Heart left ventricle (tissue), 16 donors: ENCODE data around the gene RAB3C. TPM values are rescaled to one million over a fixed set of nuclear protein-coding genes. Genes with fewer than 3 reads are reported as not detected.

ENCODE experiments used
- ATAC-seq, 4 donors: fragments of 200-7000 bp; cut with Tn5 transposase; one replicate each; pipeline ENCODE4 v1.9.1; 2020 to 2022; ENCODE audit warnings: moderate library complexity in 4 of 4, mild to moderate bottlenecking in 3 of 4, moderate number of reproducible peaks in 1 of 4
- DNase-seq, 5 donors: peaks; one replicate each; pipeline ENCODE4 v3.0.0-alpha.2; 2020
- H3K27ac ChIP-seq, 12 donors: fragments of 200-600 bp; sonication (generic) in 4 of 12; one replicate each; pipeline versions ENCODE4 v1.5.0 to v1.8.0; 2016 to 2022; ENCODE audit warnings: mild to moderate bottlenecking in 2 of 12
- H3K27me3 ChIP-seq, 9 donors: fragments of 200-600 bp; sonication (generic) in 2 of 9; one replicate each; pipeline versions ENCODE4 v1.5.1 to v1.8.0; 2016 to 2022; ENCODE audit warnings: mild to moderate bottlenecking in 3 of 9
- H3K36me3 ChIP-seq, 9 donors: fragments of 200-600 bp; sonication (generic) in 2 of 9; one replicate each; pipeline versions ENCODE4 v1.5.0 to v1.8.0; 2018 to 2022; ENCODE audit warnings: mild to moderate bottlenecking in 2 of 9
- H3K4me1 ChIP-seq, 12 donors: fragments of 200-600 bp; sonication (generic) in 4 of 12; one replicate each; pipeline versions ENCODE4 v1.5.0 to v1.8.0; 2016 to 2022; ENCODE audit warnings: mild to moderate bottlenecking in 3 of 12
- H3K4me3 ChIP-seq, 12 donors: fragments of 200-600 bp; sonication (generic) in 4 of 12; one replicate each; pipeline versions ENCODE4 v1.5.0 to v1.8.0; 2017 to 2022; ENCODE audit warnings: mild to moderate bottlenecking in 9 of 12, moderate library complexity in 4 of 12
- H3K9me3 ChIP-seq, 12 donors: fragments of 200-600 bp; sonication (generic) in 4 of 12; one replicate each; pipeline versions ENCODE4 v1.5.0 to v1.8.0; 2016 to 2022; ENCODE audit warnings: mild to moderate bottlenecking in 1 of 12
- POLR2A ChIP-seq, 2 donors: fragments of 450-650 bp; IDR thresholded peaks; one replicate each; pipeline ENCODE4 v1.6.1; 2017; ENCODE audit warnings: antibody characterized with exemption in 2 of 2, mild to moderate bottlenecking in 2 of 2, moderate library complexity in 2 of 2
- WGBS, 4 donors: extraction: QIAGEN DNeasy Blood & Tissue Kit in 2 of 4; methylation state at CpG; one replicate each; pipeline versions ENCODE4 v1.1.5 to v1.1.7; 2013 to 2018; 5-methylcytosine and 5-hydroxymethylcytosine counted together
- intact Hi-C, 10 donors: fragments of 100-400 bp; cut with DNase I; formaldehyde crosslinking; loops; one replicate each; pipeline versions ENCODE4 v1.11.1 to v1.14.2; 2022
- polyA plus RNA-seq, 2 donors: library from polyadenylated mRNA; stranded (reverse); fragments of 200-250 nt; gene quantifications; one replicate each; pipeline ENCODE4 v1.2.3, GENCODE V29; 2013
- total RNA-seq, 9 donors: library from RNA; depleted of rRNA in 2 of 9; stranded (reverse); fragments of >200 nt in 2 of 9; fragmentation: NEBNext Ultra II Directional in 3 of 9; extraction: Animal tissue kit (Norgen Biotek cat#: 25700) in 3 of 9; gene quantifications; one replicate each; pipeline versions ENCODE4 v1.1.0 to v1.2.4, GENCODE V29; 2016 to 2023
- TF ChIP-seq, protein P1 (sequence below), 12 donors: fragments of 200-600 bp; sonication (generic) in 4 of 12; IDR thresholded peaks; one replicate each; pipeline versions ENCODE4 v1.5.0 to v1.8.0; 2018 to 2022; ENCODE audit warnings: antibody characterized with exemption in 12 of 12, mild to moderate bottlenecking in 5 of 12
- donor health status: ischemic (EF 13 %, LVEDD 7.1; RV severe dilation, severe dysfunction).
- donor health status: healthy with polysubstance abuse.
- donor health status: DM: no; HTN: yes; CAD: no.
- donor health status: DM: no; HTN: no; CAD: no.
- donor health status: ischemic (EF 25% LVEDD 6.9; RV normal size, moderate dysfunction).
- donor health status: ischemic (EF 25% LVEDD 5.7; RV mildly dilated, moderate dysfunction).
- donor health status: healthy.
- donor health status: DM: yes; HTN: yes; CAD: no.
- donor health status: ischemic (EF 35%, LVEDD 5.7; RV mildly dilated, moderate dysfunction).
- donor health status: nonischemic (EF 11% LVEDD 7.7; RV severe dilation, severe dysfunction).
- donor health status: DM: yes; HTN: yes; CAD: no.
- donor health status: PGD.
- donor health status: ischemic (EF 29% LVEDD 5.4; RV normal size, mild dysfunction).
- donor health status: nonischemic (EF 23%, LVEDD 6.1; RV moderate dilation, normal function).

The RAB3C gene
- total and polyA plus RNA-seq, 11 donors, result 0.04 to 3.8 (median 0.57) TPM; not detected in 2

- no peak for TF ChIP-seq POLR2A (IDR thresholded peaks at IDR 0.05)
- TF ChIP-seq, protein P1, sequence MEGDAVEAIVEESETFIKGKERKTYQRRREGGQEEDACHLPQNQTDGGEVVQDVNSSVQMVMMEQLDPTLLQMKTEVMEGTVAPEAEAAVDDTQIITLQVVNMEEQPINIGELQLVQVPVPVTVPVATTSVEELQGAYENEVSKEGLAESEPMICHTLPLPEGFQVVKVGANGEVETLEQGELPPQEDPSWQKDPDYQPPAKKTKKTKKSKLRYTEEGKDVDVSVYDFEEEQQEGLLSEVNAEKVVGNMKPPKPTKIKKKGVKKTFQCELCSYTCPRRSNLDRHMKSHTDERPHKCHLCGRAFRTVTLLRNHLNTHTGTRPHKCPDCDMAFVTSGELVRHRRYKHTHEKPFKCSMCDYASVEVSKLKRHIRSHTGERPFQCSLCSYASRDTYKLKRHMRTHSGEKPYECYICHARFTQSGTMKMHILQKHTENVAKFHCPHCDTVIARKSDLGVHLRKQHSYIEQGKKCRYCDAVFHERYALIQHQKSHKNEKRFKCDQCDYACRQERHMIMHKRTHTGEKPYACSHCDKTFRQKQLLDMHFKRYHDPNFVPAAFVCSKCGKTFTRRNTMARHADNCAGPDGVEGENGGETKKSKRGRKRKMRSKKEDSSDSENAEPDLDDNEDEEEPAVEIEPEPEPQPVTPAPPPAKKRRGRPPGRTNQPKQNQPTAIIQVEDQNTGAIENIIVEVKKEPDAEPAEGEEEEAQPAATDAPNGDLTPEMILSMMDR (IDR thresholded peaks at IDR 0.05), result no peak
- WGBS, 4 donors, result 58 to 67% (median 62%) methylated on average over 1 of the region's 1 CpG
- H3K27ac ChIP-seq, result no peak overlapping the region
- no peaks in the 10 kb centered on the region for H3K27me3 ChIP-seq
- no peaks in the 10 kb centered on the region for H3K36me3 ChIP-seq
- no peaks in the 10 kb centered on the region for H3K9me3 ChIP-seq
- H3K4me1 ChIP-seq, result peaks cover 0 to 14% (median 5%) of the 10 kb centered on the region in 12 donors
- intact Hi-C loops, result no loop called here
- no peak overlapping the region for H3K4me3 ChIP-seq
- DNase-seq (no peak), ATAC-seq (no peak)
Measured at GRCh38 chr5:58675341-58675740, 92.5 kb downstream of the RAB3C start.

- WGBS, 4 donors, result 69 to 86% (median 80%) methylated on average over 2 of the region's 2 CpGs
- H3K4me1 ChIP-seq, result peaks cover 0 to 5% (median 0%) of the 10 kb centered on the region in 12 donors
- no peak overlapping the region for H3K4me3 ChIP-seq
- DNase-seq (no peak), ATAC-seq (no peak)
- no peaks in the 10 kb centered on the region for H3K27me3 ChIP-seq
- H3K9me3 ChIP-seq, result no peaks in the 10 kb centered on the region
- intact Hi-C loops, result no loop called here
- TF ChIP-seq, protein P1 (IDR thresholded peaks at IDR 0.05), result no peak
- no peak for TF ChIP-seq POLR2A (IDR thresholded peaks at IDR 0.05)
- no peaks in the 10 kb centered on the region for H3K36me3 ChIP-seq
- no peak overlapping the region for H3K27ac ChIP-seq
Measured at GRCh38 chr5:58677650-58678049, 94.8 kb downstream of the RAB3C start.

GRCh38 chr5:58680503-58680902, 97.6 kb downstream of the RAB3C start:
- no peaks in the 10 kb centered on the region for H3K27me3 ChIP-seq
- H3K27ac ChIP-seq, result no peak overlapping the region
- ATAC-seq, result no peak
- no peak overlapping the region for H3K4me3 ChIP-seq
- peaks cover 0 to 5% (median 0%) of the 10 kb centered on the region in 12 donors for H3K4me1 ChIP-seq
- no peak for DNase-seq
- TF ChIP-seq, protein P1 (IDR thresholded peaks at IDR 0.05), result no peak
- no peak for TF ChIP-seq POLR2A (IDR thresholded peaks at IDR 0.05)
- H3K36me3 ChIP-seq, result no peaks in the 10 kb centered on the region
- intact Hi-C loops, result no loop called here
- 32 to 51% (median 41%) methylated on average over 2 of the region's 2 CpGs for WGBS, 4 donors
- H3K9me3 ChIP-seq, result no peaks in the 10 kb centered on the region

DNA sequence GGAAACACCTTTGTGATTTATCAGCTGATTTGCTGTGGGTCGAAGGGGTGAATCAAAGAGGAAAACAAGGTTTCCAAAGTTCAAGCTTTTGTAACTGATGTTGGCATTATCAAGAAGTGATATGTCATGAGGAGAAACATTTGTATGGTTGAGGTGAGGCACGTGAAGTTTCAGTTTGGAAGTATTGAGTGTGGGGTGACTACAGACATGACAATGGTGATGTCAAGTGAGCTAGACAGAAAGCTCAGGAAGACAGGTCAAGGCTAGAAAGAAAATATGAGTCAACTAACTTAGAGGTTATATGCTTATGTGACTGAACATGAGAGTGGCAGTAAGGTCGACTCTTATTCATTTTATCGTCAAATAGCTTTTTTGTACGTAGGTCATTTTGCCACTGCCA, 99.1 kb downstream of the RAB3C start:
- 83 to 93% (median 91%) methylated on average over 5 of the region's 5 CpGs for WGBS, 4 donors
- intact Hi-C loops, result no loop called here
- no peak for TF ChIP-seq POLR2A (IDR thresholded peaks at IDR 0.05)
- TF ChIP-seq, protein P1 (IDR thresholded peaks at IDR 0.05), result no peak
- peaks cover 0 to under 1% (median 0%) of the 10 kb centered on the region in 12 donors for H3K4me1 ChIP-seq
- no peaks in the 10 kb centered on the region for H3K36me3 ChIP-seq
- no peak overlapping the region for H3K4me3 ChIP-seq
- no peaks in the 10 kb centered on the region for H3K27me3 ChIP-seq
- DNase-seq (no peak), ATAC-seq (no peak)
- H3K27ac ChIP-seq, result no peak overlapping the region
- no peaks in the 10 kb centered on the region for H3K9me3 ChIP-seq
